Hepatocyte (in vitro differentiated cells): ENCODE data around the gene NRXN2.

ENCODE experiments used
- EZH2 ChIP-seq: fragments of 200-600 bp; sonication (generic); IDR thresholded peaks from 2 replicates; pipeline ENCODE4 v1.6.1; 2016; ENCODE audit warnings: antibody characterized with exemption, mild to moderate bottlenecking, borderline replicate concordance
- TF ChIP-seq, protein P1 (sequence below): fragments of 200-600 bp; sonication (generic); IDR thresholded peaks from 2 replicates; pipeline ENCODE4 v1.5.1; 2016; ENCODE audit warnings: antibody characterized with exemption, mild to moderate bottlenecking; ENCODE audit not compliant: poor library complexity

DNA sequence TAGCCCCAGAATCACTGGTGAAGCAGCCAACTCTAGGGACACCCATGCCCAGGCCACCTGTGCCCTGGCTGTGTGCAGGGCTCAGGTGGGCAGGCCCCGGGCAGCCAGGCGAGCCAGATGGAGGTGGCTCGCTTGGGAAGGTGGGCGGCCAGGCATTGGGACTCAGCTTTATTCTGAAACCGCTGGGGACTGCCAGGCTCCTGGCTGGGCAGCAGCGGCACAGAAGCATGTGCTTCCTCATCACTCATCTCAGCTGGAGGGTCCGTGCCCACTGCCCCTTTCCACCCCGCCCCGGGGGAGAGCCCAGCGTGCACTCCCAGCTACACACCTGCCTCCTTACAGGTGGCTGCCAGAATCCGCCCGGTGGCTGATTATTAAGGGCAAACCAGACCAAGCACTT lies 159.0 kb downstream of the NRXN2 start:
- TF ChIP-seq EZH2, result no peak
- TF ChIP-seq, protein P1, sequence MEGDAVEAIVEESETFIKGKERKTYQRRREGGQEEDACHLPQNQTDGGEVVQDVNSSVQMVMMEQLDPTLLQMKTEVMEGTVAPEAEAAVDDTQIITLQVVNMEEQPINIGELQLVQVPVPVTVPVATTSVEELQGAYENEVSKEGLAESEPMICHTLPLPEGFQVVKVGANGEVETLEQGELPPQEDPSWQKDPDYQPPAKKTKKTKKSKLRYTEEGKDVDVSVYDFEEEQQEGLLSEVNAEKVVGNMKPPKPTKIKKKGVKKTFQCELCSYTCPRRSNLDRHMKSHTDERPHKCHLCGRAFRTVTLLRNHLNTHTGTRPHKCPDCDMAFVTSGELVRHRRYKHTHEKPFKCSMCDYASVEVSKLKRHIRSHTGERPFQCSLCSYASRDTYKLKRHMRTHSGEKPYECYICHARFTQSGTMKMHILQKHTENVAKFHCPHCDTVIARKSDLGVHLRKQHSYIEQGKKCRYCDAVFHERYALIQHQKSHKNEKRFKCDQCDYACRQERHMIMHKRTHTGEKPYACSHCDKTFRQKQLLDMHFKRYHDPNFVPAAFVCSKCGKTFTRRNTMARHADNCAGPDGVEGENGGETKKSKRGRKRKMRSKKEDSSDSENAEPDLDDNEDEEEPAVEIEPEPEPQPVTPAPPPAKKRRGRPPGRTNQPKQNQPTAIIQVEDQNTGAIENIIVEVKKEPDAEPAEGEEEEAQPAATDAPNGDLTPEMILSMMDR, result no peak
